Measurements from ENCODE around the gene C6orf118. TPM values are rescaled to one million over a fixed set of nuclear protein-coding genes. Genes with fewer than 3 reads are reported as not detected.

The C6orf118 gene
- total and polyA plus RNA-seq, 9 of the 15 experiments (the other 6 are each of a cell fraction or from before 2014, with no cell fraction given): not detected

DNA sequence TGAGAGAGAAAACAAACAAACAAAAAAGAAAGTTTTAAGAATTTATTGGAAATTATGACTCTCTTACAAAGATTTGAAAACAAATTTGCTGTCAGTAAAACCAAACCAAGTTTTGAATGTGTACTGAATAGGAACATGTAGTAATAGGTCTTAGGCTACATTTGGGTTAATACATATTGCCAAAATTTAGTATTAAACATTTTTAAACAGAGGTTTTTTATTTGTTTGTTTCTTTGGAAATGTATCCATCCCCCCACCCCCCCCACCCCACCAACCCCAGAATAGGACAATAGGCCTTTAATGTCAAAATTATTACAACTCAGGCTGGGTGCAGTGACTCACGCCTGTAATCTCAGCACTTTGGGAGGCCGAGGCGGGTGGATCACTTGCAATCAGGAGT, 2.5 kb downstream of the C6orf118 start:
- BruUV-seq (replicated peaks): no TSS peak
- CTCF ChIA-PET (ENCODE audit: low intra/inter-chr PET ratio): no interaction called here
- Histone ChIP-seq H2AFZ (ENCODE audit: low read depth, low read length) (no peak overlapping the region), H3K9me1 (ENCODE audit: control insufficient read depth, insufficient read depth, low read length) (no peaks in the 10 kb centered on the region), H3K4me1 (replicated peaks in 1 of 2; ENCODE audit: control insufficient read depth in 2 of 2, insufficient read depth in 2 of 2, low read length in 2 of 2) (no peaks in the 10 kb centered on the region), H3K4me3 (no peak overlapping the region), H4K20me1 (replicated peaks; ENCODE audit: control insufficient read depth, insufficient read depth, low read length) (no peaks in the 10 kb centered on the region), H3K27me3 (ENCODE audit: control insufficient read depth in 2 of 2, insufficient read depth in 2 of 2, low read length in 2 of 2) (no peaks in the 10 kb centered on the region), H3K27ac (ENCODE audit: extremely low read depth, low read depth, low read length) (no peak overlapping the region), H3K9me3 (replicated peaks; ENCODE audit: control insufficient read depth, insufficient read depth, low read depth, low read length) (no peaks in the 10 kb centered on the region), H3K4me2 (ENCODE audit: insufficient read depth, low read length) (no peak overlapping the region), H3K79me2 (ENCODE audit: control insufficient read depth, insufficient read depth, low read length) (no peaks in the 10 kb centered on the region), H3K9ac (ENCODE audit: insufficient read depth in 1 of 2, low read depth in 2 of 2, low read length in 2 of 2) (no peak overlapping the region), H3K36me3 (ENCODE audit: control insufficient read depth, insufficient read depth, low read length) (no peaks in the 10 kb centered on the region)
- peak; percentile 37 for TF ChIP-seq HNRNPK (IDR thresholded peaks at IDR 0.05; ENCODE audit: low read depth, low read length, poor library complexity, severe bottlenecking)
- TF ChIP-seq ETS2 (tag; IDR thresholded peaks at IDR 0.05; ENCODE audit: borderline replicate concordance, poor library complexity, severe bottlenecking): no peak
- FAIRE-seq: no peak
- ATAC-seq: no peak
- POLR2A ChIA-PET: no interaction called here
- intact Hi-C loops (cut with micrococcal nuclease) (no loop called here), in situ Hi-C loops (cut with MboI) (no loop called here)
- no peak for DNase-seq (ENCODE audit: extremely low read depth in 1 of 4, low spot score in 3 of 4)
- WGBS (ENCODE audit: insufficient coverage, low coverage, missing lambda C conversion rate): 0% methylated on average over 3 of the region's 3 CpGs

- intact Hi-C loops (cut with micrococcal nuclease) (no loop called here), in situ Hi-C loops (cut with MboI) (no loop called here)
- no TSS peak for BruUV-seq (replicated peaks)
- ChIA-PET CTCF (ENCODE audit: low intra/inter-chr PET ratio) (no interaction called here), POLR2A (no interaction called here)
- FAIRE-seq (no peak), ATAC-seq (no peak), DNase-seq (ENCODE audit: extremely low read depth in 1 of 4, low spot score in 3 of 4) (no peak)
- Histone ChIP-seq H4K20me1 (replicated peaks; ENCODE audit: control insufficient read depth, insufficient read depth, low read length) (no peaks in the 10 kb centered on the region), H3K27me3 (ENCODE audit: control insufficient read depth in 2 of 2, insufficient read depth in 2 of 2, low read length in 2 of 2) (no peaks in the 10 kb centered on the region), H3K9me1 (ENCODE audit: control insufficient read depth, insufficient read depth, low read length) (no peaks in the 10 kb centered on the region), H3K4me2 (ENCODE audit: insufficient read depth, low read length) (no peak overlapping the region), H3K9ac (ENCODE audit: insufficient read depth in 1 of 2, low read depth in 2 of 2, low read length in 2 of 2) (no peak overlapping the region), H3K79me2 (ENCODE audit: control insufficient read depth, insufficient read depth, low read length) (no peaks in the 10 kb centered on the region), H3K9me3 (replicated peaks; ENCODE audit: control insufficient read depth, insufficient read depth, low read depth, low read length) (no peaks in the 10 kb centered on the region), H2AFZ (ENCODE audit: low read depth, low read length) (no peak overlapping the region), H3K4me1 (replicated peaks in 1 of 2; ENCODE audit: control insufficient read depth in 2 of 2, insufficient read depth in 2 of 2, low read length in 2 of 2) (no peaks in the 10 kb centered on the region), H3K36me3 (ENCODE audit: control insufficient read depth, insufficient read depth, low read length) (no peaks in the 10 kb centered on the region), H3K27ac (ENCODE audit: extremely low read depth, low read depth, low read length) (no peak overlapping the region), H3K4me3 (no peak overlapping the region)
- 3% methylated on average over 34 of the region's 38 CpGs for WGBS (ENCODE audit: insufficient coverage, low coverage, missing lambda C conversion rate)
- TF ChIP-seq FOS (IDR thresholded peaks at IDR 0.05; ENCODE audit: extremely low read depth, insufficient read length) (no peak), POLR2AphosphoS5 (IDR thresholded peaks at IDR 0.05; ENCODE audit: control insufficient read depth, insufficient read depth, low read depth, low read length) (no peak), FOXJ2 (tag; IDR thresholded peaks at IDR 0.05) (no peak), ADNP (tag; IDR thresholded peaks at IDR 0.05) (no peak)
- TF ChIP-seq, protein P1, sequence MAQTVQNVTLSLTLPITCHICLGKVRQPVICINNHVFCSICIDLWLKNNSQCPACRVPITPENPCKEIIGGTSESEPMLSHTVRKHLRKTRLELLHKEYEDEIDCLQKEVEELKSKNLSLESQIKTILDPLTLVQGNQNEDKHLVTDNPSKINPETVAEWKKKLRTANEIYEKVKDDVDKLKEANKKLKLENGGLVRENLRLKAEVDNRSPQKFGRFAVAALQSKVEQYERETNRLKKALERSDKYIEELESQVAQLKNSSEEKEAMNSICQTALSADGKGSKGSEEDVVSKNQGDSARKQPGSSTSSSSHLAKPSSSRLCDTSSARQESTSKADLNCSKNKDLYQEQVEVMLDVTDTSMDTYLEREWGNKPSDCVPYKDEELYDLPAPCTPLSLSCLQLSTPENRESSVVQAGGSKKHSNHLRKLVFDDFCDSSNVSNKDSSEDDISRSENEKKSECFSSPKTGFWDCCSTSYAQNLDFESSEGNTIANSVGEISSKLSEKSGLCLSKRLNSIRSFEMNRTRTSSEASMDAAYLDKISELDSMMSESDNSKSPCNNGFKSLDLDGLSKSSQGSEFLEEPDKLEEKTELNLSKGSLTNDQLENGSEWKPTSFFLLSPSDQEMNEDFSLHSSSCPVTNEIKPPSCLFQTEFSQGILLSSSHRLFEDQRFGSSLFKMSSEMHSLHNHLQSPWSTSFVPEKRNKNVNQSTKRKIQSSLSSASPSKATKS (CRISPR knock-in tag; IDR thresholded peaks at IDR 0.05): no peak
Observed at GRCh38 chr6:165301372-165302246, 7.8 kb downstream of the C6orf118 start.

Data from K562 (cell line).